HG02678 (cell line): ENCODE measurements around the gene RNF121.

Experiments
- ATAC-seq: cut with Tn5 transposase; IDR thresholded peaks from one replicate; pipeline ENCODE4 v1.9.1; 2021; ENCODE audit warnings: mild to moderate bottlenecking, moderate library complexity; ENCODE audit not compliant: unreplicated experiment

RNF121 gene

DNA sequence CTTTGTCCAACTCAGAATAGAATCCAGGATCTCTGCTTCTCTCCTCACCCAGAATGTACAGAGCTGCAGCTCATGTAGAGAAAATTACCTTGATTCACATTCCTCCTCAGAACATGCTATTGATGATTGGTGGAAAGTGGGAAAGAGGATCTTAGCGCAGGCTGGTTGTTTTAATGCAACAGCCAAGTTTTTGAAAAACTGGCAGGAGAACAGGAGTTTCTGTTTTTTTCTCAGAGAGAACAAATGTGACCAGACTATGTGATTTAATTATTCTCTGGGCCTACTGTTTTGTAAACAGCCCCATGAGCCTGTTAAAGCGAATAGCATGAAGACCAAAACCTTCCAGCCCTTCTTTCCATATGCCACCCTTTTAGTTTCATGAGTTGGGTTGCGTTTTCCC is 50.8 kb downstream of the RNF121 start:
- no peak for ATAC-seq

DNA sequence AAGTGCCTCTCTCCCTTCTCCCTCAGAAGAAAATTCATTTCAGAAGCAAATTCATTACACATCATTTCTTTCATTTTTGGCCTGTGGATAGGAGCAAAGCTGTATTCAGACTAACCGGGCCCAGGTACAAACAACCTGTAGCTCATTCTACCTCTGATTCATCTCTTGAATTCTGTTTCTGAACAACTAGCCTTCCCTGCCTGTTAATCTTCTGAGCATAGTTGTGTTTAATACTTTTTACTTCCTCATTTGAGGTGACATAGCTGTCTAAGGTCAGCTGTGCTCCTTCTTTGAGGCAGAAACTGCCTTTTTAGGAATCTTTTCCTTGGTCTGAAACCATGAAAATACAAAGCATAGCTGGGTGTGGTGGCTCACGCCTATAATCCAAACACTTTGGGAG is 57.3 kb downstream of the RNF121 start:
- no peak for ATAC-seq

DNA sequence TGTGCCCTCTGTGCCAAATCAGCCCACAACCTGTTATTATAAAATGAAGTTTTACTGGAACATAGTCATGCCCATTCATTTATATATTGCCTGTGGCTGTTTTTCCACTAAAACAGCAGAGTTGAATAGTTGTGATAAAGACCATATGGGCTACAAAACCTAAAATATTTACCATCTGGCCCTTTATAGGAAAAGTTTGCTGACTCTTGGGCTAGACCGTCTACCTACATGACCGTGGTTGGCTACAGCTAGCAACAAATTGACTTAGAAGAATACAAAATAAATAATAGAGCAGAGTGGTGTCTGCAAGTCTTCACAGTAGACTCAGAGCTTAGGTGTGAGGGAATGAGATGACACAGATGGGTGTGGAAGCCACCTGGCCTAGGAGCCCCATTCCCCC is 58.7 kb downstream of the RNF121 start:
- ATAC-seq: no peak

DNA sequence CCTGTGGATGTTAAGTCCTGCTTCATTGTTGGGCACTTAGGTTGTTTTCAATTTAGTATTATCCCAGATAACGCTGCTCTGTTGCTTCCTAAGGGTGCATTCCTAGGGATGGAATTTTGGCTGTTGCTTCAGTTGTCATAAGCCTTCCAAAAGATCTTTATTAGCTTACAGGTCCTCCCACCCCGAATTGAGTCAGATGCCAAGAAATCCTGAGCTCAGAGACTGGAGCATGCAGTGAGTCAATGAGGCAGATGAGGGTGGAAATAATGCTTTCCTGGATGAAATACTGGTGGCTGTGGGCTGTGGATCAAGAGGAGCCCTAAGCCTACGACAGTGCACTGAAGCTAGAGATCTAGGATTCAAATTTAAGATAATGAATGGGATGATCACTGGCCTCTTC is 59.2 kb downstream of the RNF121 start:
- ATAC-seq: no peak

DNA sequence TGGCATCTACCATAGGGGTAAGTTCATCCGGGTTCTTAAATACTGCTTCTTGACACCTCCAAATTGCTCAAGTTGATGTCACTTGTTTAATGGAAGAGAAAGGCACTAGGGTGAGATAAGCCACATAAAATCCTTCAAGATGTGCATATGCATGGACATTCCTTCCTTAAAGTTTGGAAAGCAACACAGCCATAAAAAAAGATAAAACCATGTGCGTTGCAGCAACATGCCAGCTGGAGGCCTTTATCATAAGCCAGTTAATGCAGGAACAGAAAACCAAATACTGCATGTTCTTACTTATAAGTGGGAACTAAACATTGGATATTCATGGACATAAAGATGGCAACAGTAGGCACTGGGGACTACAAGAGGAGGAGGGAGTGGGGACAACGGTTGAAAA is 61.9 kb downstream of the RNF121 start:
- ATAC-seq: no peak

DNA sequence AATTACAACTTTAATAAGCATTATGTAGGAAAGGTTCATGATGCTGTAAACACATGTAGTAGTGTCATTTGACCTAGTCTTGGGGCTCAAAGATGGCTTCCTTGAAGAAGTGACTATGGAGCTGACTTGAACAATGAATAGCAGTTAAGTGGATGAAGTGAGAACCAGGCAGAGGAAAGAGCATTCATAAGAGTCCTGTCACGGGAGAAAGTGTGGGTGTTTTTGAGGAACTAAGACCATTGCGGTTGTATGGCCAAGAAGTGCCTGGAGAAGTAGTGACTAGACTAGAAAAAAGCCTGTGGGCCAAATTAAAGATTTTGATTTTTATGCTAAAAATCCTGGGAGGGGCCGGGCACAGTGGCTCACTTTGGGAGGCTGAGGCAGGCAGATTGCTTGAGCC is 62.6 kb downstream of the RNF121 start:
- ATAC-seq: peak; percentile 72

DNA sequence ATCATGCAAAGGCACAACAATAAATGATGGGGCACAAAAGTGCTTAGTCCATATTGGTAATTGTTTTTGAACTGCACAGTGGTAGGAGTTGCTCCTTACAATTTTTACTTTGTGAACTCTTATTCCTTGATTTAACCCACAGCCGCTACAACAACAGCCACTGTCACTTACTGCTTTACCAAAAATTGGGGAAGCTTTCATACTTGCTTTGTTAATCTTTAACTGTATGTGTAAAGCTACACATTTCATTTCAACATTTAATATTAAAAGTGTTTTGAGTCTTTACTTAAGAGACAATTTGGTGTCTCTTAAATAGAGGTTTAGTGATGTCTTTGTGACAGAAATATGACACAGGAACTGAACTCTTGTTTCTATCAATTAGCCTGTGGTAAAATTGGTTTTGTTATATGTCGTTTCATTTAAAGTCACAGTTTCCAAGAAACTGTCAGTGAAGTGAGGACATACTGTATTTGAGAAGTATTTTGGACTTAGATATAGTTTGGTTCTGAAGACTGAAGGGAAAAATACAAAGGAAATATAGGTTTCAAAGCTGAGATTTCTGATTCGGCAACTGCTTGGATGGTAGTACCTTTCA is 63.4 kb downstream of the RNF121 start:
- ATAC-seq: no peak

DNA sequence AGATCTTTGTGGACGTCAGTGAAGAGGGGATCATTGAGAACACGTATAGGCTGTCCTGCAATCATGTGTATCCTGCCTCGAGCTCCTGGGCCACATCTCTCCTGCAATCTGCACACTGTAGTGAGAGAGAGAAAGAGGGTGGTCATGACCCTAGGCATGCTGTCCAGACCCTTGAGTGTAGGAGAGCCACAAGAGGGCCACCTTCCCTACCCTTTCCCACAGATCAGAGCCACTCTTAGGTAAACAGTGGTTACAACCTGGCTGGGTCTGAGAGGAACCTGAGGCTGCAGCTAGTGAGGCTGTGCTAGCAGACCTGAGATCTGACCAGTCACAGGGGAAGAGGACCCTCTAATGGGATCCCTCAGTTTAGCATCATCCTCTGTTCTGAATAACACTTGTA is 65.9 kb downstream of the RNF121 start:
- no peak for ATAC-seq

DNA sequence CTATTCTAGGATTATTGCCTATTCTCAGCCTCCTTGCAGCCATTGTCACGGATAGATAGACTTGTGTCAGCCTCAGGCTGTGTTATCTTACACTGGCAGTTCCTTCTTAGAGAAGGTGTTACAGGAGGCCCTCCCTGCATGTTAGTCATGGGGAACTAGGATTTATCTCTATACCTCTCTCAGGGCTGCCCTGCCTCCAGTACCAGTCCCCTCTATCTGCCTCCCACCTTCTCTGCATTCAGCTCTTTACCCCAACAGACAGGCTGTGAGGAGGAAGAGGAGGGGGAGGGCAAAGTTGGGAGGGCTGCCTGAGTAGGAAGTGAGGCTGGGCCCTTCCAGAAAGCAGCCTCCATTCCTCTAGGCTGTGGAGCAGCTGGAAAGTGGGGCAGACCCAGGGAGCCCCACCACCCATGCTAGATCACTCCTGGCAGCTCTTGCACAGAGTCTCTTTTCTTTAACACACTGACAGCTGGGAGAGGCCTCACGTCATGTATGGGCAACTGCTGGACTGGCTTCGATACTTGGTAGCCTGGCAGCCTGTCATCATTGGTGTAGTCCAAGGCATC is 67.0 kb downstream of the RNF121 start:
- ATAC-seq: no peak

DNA sequence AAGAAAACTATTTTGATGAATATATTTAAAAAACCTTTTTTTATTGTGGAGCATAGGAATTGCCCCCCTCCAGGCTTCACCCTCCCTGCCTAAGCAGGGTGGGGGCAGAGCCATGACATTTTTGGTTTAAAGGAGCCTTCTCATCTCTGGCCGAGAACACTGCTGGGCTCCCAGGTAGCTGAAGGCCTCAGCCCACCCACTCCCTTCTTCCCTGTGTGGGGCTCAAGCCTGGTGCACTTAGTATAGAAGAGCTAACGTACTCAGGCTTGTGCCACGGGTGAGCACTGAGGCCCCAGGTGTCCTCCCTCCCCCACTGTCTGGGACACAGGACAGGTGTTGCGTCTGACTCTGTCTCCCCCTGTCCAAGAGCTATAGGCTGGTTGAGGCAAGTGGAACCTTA is 67.7 kb downstream of the RNF121 start:
- ATAC-seq: no peak

DNA sequence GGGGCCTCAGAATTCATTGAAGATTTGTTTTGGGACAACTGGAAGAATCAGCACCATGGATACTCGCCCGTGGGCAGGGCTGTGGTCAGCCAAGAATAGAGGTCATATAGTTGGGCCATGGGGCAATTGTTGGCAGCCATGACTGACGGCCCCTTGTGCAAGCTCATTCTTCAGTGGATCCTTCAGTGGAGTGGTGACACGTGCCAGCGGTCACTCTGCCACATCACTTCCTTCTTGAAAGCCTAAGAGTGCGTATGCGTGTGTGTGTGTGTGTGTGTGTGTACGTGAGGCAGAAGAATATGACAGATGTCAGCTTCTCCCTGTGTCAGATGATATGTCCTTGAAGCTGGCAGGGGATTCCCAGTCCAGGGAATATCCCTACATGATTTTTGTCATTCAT is 68.1 kb downstream of the RNF121 start:
- no peak for ATAC-seq

DNA sequence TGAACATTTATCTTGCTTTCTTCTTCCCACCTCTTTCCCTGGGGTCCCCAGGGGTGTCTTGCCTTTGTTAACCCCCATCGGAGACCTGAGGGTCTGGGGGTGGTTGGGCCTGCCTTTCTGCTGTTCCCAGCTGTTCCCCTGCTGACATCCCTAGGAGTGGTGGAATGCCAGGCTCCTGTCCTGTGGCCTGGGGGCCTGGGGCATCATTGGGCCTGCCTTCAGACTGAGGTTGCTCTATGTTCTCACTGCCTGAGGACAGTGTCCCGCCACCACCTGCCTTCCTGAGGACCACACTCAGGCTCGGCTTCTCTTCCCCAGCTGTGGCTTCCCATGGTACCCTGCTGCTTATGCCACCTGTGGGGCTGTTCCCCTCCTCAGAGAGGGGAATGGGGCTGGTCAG is 68.7 kb downstream of the RNF121 start:
- ATAC-seq: no peak

DNA sequence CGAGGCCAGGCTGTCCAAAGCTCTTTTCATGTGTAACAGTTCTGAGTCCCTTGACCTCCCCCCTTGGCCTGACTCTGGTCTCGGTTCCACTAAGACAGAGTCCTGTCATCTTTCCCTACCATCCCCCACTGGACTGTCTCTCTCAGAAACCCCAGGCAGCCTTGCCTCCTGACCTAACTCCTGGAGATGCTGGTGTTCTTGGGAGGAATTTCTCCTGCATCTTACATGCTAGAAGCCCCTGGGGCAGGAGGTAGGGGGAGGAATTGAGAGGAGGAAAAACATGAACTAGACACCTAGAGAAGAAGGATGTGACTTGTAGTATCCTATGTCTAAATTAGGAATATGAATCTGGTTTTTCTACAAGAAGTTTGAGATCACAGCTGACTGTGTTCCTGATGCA is 69.2 kb downstream of the RNF121 start:
- no peak for ATAC-seq

DNA sequence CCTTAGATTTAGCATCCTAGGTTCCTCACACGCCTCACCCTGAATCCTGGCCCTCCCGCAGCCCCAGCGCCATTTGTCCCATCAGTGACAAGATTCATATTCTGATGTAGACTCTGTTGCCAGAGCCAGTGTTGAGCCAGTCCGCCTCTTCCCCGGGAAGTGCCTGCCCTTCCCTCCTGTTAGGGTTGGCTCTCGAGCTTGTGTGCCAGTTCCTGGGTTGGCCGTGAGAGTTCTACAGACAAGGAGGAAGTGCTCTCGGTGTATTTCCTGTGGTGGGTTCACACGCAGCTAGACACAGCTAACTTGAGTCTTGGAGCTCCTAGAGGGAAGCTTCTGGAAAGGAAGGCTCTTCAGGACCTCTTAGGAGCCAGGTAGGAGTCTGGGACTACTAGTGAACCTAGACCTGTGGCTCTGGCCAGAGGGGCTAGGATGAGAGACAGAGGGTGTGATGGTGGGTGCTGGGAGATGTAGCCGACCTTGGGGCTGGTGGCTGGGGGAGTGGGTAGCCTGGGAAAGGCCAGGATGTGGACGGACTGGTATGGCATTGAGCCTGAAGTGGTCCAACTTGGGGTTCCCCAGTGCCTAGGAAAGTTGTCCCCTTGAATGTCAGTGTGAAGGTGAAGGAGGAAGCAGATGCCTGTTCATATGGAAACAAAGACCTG is 69.9 kb downstream of the RNF121 start, which contains the start of gene IL18BP:
Gene IL18BP, plus strand, starts transcription at position 261 of the 662 bp plus-strand sequence. CDS start 1,076 bp downstream, outside the sequence.
- ATAC-seq: peak; percentile 46

DNA sequence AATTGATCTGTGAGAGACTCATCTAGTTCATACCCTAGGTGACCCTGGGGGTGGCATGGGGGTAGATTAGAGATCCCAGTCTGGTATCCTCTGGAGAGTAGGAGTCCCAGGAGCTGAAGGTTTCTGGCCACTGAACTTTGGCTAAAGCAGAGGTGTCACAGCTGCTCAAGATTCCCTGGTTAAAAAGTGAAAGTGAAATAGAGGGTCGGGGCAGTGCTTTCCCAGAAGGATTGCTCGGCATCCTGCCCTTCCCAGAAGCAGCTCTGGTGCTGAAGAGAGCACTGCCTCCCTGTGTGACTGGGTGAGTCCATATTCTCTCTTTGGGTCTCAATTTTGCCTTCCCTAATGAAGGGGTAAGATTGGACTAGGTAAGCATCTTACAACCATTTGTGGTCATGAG is 70.5 kb downstream of the RNF121 start:
- ATAC-seq: no peak

DNA sequence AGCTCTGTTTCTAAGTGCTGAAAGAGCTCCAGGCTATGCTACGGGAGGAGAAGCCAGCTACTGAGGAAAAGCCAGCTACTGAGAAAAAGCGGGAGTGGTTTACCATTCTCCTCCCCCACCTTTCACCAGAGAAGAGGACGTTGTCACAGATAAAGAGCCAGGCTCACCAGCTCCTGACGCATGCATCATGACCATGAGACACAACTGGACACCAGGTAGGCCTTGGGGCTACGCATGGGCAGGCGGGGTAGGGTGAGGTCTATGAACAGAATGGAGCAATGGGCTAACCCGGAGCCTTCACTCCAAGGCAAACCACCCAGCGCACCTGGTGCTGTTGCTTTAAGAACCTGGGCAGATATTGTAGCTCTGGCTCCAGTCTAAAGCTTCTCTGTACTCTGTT is 71.0 kb downstream of the RNF121 start:
- no peak for ATAC-seq

DNA sequence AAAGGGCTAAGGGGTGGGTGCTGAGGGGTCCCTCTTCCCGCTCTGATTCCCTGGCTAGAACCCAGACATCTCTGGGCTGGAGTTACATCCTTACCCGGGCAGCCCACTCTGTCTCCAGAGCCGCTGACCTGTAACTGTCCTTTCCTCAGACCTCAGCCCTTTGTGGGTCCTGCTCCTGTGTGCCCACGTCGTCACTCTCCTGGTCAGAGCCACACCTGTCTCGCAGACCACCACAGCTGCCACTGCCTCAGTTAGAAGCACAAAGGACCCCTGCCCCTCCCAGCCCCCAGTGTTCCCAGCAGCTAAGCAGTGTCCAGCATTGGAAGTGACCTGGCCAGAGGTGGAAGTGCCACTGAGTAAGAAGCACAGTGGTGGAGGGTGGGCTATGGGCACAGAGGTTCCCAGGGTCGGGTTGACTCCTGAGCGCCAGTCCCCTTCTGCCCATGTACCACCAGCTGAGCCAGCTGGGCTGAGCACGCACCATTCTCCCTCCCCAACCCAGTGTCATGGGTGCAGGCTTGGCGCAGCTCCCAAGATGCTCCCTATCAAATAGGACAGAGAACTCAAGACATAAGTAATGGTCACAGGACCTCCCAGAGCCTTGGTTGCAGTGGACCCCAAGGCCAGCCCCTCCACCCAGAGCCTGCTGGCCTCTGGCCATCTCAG is 71.5 kb downstream of the RNF121 start:
- no peak for ATAC-seq

DNA sequence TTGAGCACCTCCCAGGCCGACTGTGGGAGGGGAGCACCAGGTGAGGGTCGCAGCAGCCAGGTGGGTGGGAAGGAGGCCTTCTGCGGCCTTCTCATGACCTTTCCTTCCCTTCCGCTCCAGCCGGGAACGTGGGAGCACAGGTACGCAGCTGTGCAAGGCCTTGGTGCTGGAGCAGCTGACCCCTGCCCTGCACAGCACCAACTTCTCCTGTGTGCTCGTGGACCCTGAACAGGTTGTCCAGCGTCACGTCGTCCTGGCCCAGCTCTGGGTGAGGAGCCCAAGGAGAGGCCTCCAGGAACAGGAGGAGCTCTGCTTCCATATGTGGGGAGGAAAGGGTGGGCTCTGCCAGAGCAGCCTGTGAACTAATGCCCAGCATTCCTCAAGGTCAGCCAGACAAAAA is 72.4 kb downstream of the RNF121 start:
- ATAC-seq: no peak

DNA sequence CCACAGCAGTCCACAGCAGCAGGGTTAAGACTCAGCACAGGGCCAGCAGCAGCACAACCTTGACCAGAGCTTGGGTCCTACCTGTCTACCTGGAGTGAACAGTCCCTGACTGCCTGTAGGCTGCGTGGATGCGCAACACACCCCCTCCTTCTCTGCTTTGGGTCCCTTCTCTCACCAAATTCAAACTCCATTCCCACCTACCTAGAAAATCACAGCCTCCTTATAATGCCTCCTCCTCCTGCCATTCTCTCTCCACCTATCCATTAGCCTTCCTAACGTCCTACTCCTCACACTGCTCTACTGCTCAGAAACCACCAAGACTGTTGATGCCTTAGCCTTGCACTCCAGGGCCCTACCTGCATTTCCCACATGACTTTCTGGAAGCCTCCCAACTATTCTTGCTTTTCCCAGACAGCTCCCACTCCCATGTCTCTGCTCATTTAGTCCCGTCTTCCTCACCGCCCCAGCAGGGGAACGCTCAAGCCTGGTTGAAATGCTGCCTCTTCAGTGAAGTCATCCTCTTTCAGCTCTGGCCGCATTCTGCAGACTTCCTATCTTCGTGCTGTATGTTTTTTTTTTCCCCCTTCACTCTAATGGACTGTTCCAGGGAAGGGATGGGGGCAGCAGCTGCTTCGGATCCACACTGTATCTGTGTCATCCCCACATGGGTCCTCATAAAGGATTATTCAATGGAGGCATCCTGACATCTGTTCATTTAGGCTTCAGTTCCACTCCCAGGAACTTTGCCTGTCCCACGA is 73.2 kb downstream of the RNF121 start:
- no peak for ATAC-seq

DNA sequence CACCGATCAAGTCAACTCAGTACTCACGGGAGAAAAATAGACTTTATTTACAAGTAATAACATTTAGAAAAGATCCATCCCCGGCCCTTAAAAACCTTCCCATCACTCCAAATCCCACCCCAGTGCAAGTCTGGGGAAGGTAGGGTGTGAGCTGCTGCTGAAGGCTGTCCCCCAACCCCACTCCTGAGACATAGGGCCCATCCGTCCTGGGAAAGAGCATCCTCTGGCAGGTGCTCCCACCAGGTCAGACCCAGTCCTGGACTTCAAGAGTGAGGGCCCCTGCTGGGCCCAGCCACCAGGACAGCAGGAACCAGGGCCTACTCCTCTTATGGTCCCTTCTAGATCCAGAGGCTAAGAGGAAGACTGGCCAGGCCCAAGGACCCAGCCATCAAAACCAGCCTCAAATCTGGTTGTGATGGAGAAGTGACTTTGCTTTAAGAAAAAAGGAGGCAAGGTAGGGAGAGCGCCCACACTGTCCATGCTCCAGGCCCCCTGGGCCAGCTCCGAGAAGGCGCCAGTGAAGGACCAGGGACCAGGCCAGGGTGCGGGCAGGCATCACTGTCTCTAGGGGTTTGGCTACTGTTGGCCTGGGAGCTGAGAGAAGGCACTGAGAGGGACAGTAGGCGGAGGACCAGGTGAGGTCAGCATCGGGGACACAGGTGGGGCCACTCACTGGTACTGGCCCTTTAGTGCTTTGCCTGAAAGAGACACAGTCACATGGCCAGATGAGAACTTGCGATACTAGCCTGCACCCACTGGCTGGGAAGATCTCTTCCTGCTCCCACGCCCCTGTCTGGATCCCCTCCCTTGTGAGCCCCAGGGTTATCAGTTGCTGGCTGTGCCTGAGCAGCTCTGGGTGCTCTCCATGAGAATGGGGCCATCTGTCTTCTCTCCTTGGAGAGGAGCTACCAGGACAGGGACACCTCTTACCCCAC is 74.3 kb downstream of the RNF121 start:
- no peak for ATAC-seq
